Choroid plexus epithelial cell (primary cell): Measurements from ENCODE around the gene DUSP1.
"Not testable (repeated sequence)": the region's sequence is repeated elsewhere in the genome, so short reads cannot be mapped to it uniquely, and the experiment has no call there.

Experiments
- DNase-seq: peaks from one replicate; pipeline ENCODE4 v3.0.0-alpha.2; 2010; ENCODE audit warnings: low read depth
- H3K4me3 ChIP-seq: 2 replicates; pipeline ENCODE4 v1.5.1; 2011; ENCODE audit warnings: low read depth, mild to moderate bottlenecking, control low read depth, low read length, moderate library complexity
- TF ChIP-seq, protein P1 (sequence below): conservative IDR thresholded peaks from 2 replicates; pipeline ENCODE4 v1.5.1; 2011; ENCODE audit warnings: low read depth, mild to moderate bottlenecking, control low read depth, inconsistent platforms, low read length, moderate library complexity

DUSP1 gene

DNA sequence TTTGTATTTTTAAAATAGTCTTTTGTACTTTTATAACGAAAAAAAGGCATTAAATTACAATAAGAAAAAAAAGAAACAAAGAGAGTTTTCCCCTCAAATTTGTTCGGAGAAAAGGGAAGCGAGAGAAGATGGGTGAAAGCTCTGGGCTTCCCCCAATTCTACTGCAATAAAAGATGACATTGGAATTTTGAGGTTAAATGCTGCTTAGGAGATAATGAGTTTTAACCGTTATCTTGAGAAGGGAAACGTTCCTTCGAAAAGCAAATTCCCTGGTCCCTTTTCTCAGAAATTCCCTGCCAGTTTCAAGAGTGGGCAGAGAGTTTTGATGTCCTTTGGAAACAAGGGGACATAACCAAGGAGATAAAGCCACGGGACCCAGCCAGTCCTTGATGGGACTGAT, 44.6 kb upstream of the DUSP1 start:
- TF ChIP-seq, protein P1, sequence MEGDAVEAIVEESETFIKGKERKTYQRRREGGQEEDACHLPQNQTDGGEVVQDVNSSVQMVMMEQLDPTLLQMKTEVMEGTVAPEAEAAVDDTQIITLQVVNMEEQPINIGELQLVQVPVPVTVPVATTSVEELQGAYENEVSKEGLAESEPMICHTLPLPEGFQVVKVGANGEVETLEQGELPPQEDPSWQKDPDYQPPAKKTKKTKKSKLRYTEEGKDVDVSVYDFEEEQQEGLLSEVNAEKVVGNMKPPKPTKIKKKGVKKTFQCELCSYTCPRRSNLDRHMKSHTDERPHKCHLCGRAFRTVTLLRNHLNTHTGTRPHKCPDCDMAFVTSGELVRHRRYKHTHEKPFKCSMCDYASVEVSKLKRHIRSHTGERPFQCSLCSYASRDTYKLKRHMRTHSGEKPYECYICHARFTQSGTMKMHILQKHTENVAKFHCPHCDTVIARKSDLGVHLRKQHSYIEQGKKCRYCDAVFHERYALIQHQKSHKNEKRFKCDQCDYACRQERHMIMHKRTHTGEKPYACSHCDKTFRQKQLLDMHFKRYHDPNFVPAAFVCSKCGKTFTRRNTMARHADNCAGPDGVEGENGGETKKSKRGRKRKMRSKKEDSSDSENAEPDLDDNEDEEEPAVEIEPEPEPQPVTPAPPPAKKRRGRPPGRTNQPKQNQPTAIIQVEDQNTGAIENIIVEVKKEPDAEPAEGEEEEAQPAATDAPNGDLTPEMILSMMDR, result no peak

GRCh38 chr5:172810996-172811395, 40.0 kb upstream of the DUSP1 start:
- DNase-seq, H3K4me3 ChIP-seq: not testable (repeated sequence)

More for the DNA sequence above, 44.6 kb upstream of the DUSP1 start:
- DNase-seq, result no peak
- no peak overlapping the region for H3K4me3 ChIP-seq

DNA sequence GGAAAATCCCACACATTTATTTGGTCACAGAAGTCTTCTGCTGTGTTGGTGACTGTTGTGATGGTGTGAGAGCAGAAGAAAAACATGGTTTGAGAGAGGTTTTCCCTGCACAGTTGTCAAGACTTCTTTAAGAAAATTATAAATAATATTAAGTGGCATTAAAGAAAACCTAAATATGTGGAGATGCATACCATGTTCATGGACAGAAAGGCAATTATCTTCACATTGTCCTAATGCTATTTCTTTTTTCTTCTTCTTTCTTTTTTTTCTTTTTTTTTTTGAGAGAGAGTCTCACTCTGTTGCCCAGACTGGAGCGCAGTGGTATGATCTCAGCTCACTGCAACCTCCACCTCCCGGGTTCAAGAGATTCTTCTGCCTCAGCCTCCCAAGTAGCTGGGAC, 38.8 kb upstream of the DUSP1 start:
- TF ChIP-seq, protein P1, result no peak
- no peak for DNase-seq
- no peak overlapping the region for H3K4me3 ChIP-seq

- TF ChIP-seq, protein P1, result no peak
- no peak overlapping the region for H3K4me3 ChIP-seq
- DNase-seq, result no peak
Measured at GRCh38 chr5:172807766-172808311, 36.8 kb upstream of the DUSP1 start.

- TF ChIP-seq, protein P1, result no peak
- DNase-seq, result peak; percentile 94
- peak overlapping the region; percentile 37 for H3K4me3 ChIP-seq
Measured at GRCh38 chr5:172806897-172807672, 36.1 kb upstream of the DUSP1 start.

DNA sequence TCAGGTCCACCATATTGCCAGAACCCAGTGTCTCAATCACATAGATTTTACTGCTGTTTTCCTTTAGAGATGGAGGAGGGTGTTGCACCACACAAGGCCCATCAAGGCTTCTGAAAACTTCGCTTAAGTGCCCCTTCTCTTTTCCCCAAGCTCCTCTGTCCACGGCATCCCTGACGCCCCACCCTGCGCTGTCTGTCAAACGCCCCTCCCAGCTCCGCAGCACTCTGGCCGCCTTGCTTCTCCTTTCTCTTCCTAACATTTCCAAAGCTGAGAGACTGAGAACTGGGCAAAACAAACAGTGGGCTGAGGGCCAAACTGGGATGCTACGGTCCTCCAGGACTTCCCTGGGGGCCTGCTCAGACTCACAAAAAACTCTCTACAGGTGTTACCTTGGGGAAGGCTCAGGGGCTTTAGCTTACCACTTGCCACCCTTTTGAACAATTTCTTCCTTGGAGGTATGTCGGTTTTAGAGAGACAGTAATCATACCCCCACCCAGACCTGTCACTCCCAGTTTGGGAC, 34.8 kb upstream of the DUSP1 start:
- TF ChIP-seq, protein P1, result no peak
- no peak for DNase-seq
- no peak overlapping the region for H3K4me3 ChIP-seq

DNA sequence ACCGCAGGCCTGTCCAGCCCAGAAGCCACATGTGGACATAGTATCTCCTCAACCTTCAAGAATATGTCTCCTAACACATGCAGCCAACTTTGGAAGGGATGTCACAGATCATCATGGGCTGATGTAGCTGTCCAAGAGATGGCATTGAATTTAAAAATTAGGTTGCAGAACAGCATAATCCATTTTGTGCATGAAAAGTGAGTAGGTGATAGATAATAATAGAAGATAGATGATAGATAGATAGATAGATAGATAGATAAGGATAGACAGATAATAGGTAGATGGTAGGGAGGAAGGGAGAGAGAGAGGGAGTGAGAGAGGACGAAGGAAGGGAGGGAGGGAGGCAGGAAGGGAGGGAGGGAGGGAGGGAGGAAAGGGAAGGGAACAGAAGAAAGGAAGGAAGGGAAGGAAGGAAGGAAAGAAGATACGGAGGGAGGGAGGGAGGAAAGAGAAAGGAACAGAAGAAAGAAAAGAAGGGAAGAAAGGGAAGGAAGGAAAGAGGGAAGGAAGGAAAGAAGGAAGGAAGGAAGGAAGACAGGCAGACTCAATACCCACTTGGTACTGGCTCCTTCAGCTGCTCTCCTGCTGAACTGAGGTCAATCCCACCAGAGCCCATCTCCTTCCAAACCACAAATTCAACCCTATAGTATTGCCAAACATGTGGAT, 34.2 kb upstream of the DUSP1 start:
- H3K4me3 ChIP-seq, result no peak overlapping the region
- no peak for DNase-seq
- TF ChIP-seq, protein P1, result no peak
